Neural crest cell (in vitro differentiated cells): ENCODE measurements around the gene TARBP2. TPM values are rescaled to one million over a fixed set of nuclear protein-coding genes. Genes with fewer than 3 reads are reported as not detected.

Experiments used
- DNase-seq: peaks from one replicate; pipeline ENCODE4 v3.0.0; 2021; ENCODE audit warnings: low read depth, mixed read lengths, low spot score
- H3K27ac Mint-ChIP-seq: one replicate; pipeline ENCODE4 v1.8.0; 2021; ENCODE audit warnings: mild to moderate bottlenecking, mixed read lengths; ENCODE audit not compliant: unreplicated experiment
- H3K27me3 Mint-ChIP-seq: 2 replicates; pipeline ENCODE4 v1.8.0; 2021; ENCODE audit warnings: low read depth, mild to moderate bottlenecking, mixed read lengths
- H3K36me3 Mint-ChIP-seq: 2 replicates; pipeline ENCODE4 v1.8.0; 2021; ENCODE audit warnings: low read depth, mild to moderate bottlenecking, mixed read lengths
- H3K4me1 Mint-ChIP-seq: 2 replicates; pipeline ENCODE4 v1.8.0; 2021; ENCODE audit warnings: mixed read lengths
- H3K4me3 Mint-ChIP-seq: one replicate; pipeline ENCODE4 v1.8.0; 2021; ENCODE audit warnings: mild to moderate bottlenecking, mixed read lengths
- H3K9me3 Mint-ChIP-seq: 2 replicates; pipeline ENCODE4 v1.8.0; 2021; ENCODE audit warnings: mixed read lengths
- total RNA-seq: library from RNA; stranded (reverse); gene quantifications from 2 replicates; pipeline ENCODE4 v1.2.1, GENCODE V29; 2021
- TF ChIP-seq, protein P1 (sequence below): fragments of 200-600 bp; sonication (generic); conservative IDR thresholded peaks from 2 replicates; pipeline ENCODE4 v1.5.0; 2021; ENCODE audit warnings: antibody characterized with exemption, mild to moderate bottlenecking

Gene TARBP2
- total RNA-seq, 1 donor from 2014 or later = 73.1 TPM

DNA sequence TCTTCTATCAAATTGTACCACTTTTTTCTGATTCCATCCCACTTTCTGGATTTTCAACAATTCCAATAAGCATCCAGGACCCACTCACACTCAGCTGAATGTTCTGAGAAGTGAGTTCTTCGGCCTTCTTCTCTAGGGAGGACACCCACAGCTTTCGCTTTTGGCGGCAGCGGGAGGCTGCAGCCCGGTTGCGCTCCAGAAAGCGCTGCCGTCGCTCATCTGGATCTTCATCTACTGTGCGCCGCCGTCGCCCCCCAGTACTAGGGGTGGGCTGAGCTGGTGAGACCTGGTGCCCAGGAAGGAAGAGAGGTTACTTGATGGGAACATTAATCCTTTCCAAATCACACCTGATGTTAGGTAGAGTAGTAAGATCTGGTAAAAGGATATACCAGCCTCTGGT, 23.4 kb downstream of the TARBP2 start:
- Mint-ChIP-seq H3K9me3 (no peaks in the 10 kb centered on the region), H3K27me3 (no peaks in the 10 kb centered on the region), H3K4me1 (no peaks in the 10 kb centered on the region), H3K4me3 (no peak overlapping the region), H3K36me3 (peaks cover 4% of the 10 kb centered on the region), H3K27ac (no peak overlapping the region)
- no peak for DNase-seq
- TF ChIP-seq, protein P1, sequence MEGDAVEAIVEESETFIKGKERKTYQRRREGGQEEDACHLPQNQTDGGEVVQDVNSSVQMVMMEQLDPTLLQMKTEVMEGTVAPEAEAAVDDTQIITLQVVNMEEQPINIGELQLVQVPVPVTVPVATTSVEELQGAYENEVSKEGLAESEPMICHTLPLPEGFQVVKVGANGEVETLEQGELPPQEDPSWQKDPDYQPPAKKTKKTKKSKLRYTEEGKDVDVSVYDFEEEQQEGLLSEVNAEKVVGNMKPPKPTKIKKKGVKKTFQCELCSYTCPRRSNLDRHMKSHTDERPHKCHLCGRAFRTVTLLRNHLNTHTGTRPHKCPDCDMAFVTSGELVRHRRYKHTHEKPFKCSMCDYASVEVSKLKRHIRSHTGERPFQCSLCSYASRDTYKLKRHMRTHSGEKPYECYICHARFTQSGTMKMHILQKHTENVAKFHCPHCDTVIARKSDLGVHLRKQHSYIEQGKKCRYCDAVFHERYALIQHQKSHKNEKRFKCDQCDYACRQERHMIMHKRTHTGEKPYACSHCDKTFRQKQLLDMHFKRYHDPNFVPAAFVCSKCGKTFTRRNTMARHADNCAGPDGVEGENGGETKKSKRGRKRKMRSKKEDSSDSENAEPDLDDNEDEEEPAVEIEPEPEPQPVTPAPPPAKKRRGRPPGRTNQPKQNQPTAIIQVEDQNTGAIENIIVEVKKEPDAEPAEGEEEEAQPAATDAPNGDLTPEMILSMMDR = no peak

GRCh38 chr12:53530061-53530460, 29.0 kb downstream of the TARBP2 start:
- H3K4me3 Mint-ChIP-seq = no peak overlapping the region
- H3K9me3 Mint-ChIP-seq = no peaks in the 10 kb centered on the region
- no peak for DNase-seq
- peaks cover 14% of the 10 kb centered on the region for H3K36me3 Mint-ChIP-seq
- H3K27ac Mint-ChIP-seq = no peak overlapping the region
- H3K27me3 Mint-ChIP-seq = no peaks in the 10 kb centered on the region
- TF ChIP-seq, protein P1 = no peak
- H3K4me1 Mint-ChIP-seq = no peaks in the 10 kb centered on the region

DNA sequence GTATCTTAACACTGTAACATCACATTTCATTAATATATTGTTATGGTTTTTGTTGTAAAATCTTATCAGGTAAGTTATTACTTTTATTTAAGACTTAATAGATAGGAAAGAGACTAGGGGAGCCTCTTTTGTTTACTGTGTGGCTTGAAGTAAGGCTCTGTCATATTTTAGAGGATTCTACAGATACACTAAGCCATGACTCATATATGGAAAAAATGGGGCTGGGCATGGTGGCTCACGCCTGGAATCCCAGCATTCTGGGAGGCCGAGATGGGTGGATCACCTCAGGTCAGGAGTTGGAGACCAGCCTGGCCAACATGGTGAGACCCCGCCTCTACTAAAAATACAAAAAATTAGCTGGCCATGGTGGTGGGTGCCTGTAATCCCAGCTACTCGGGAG, 29.8 kb downstream of the TARBP2 start:
- H3K4me1 Mint-ChIP-seq = no peaks in the 10 kb centered on the region
- H3K27ac Mint-ChIP-seq = no peak overlapping the region
- DNase-seq = no peak
- H3K27me3 Mint-ChIP-seq = no peaks in the 10 kb centered on the region
- no peaks in the 10 kb centered on the region for H3K9me3 Mint-ChIP-seq
- TF ChIP-seq, protein P1 = no peak
- peaks cover 14% of the 10 kb centered on the region for H3K36me3 Mint-ChIP-seq
- H3K4me3 Mint-ChIP-seq = no peak overlapping the region

- Mint-ChIP-seq H3K4me3 (no peak overlapping the region), H3K27me3 (no peaks in the 10 kb centered on the region), H3K4me1 (no peaks in the 10 kb centered on the region), H3K9me3 (no peaks in the 10 kb centered on the region), H3K36me3 (peaks cover 14% of the 10 kb centered on the region), H3K27ac (no peak overlapping the region)
- DNase-seq = no peak
- TF ChIP-seq, protein P1 = no peak
These were observed 30.9 kb downstream of the TARBP2 start for GRCh38 chr12:53532021-53532420.

DNA sequence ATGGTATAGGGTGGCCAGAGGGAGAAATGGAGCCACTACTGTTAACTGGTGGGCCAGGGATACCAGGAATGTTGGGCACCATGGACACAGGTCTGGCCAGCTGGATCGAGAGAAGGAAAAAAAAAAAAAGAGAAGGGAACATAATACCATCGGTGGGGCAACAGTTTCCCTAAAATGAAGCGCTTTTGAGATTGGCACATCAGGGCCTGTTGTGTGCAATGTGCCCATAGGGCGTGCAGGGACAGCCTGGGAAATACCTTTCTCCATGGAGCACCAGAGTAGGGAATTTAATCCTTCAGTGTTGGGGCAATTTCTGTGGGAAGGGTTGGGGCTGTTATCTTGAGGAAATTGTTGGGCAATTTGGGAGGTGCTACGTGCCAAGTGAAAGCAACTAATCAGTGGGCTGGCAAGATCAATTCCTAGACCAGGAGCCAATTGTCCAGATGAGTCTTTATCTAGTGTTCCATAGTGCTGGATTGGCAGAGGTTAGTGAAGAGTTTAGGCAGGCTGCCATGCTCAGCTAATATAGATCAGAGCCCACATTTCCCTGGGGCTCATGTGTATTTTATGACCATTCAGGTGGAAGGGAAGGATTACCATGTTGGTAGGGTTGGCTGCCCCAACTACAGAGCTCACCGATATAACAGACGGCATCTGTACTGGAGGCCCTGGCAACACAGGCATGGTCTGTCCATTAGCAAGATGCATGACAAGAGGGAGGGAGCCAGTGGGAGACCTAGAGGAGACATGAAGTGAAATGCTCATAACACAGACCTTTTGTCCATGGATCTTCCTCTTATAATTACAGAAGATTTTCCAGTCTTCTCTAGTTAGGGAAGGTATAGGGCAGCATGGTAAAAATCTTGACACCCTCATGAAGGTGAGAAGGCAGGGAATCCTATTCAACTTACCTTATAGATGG, 31.7 kb downstream of the TARBP2 start:
- no peaks in the 10 kb centered on the region for H3K27me3 Mint-ChIP-seq
- DNase-seq = no peak
- H3K4me3 Mint-ChIP-seq = no peak overlapping the region
- TF ChIP-seq, protein P1 = no peak
- H3K9me3 Mint-ChIP-seq = no peaks in the 10 kb centered on the region
- H3K4me1 Mint-ChIP-seq = no peaks in the 10 kb centered on the region
- no peak overlapping the region for H3K27ac Mint-ChIP-seq
- peaks cover 17% of the 10 kb centered on the region for H3K36me3 Mint-ChIP-seq
